GM12873 (cell line): ENCODE data around the gene FMNL2.

Experiments
- CTCF ChIP-seq: IDR thresholded peaks from 2 replicates; pipeline ENCODE4 v1.5.1; 2012; ENCODE audit warnings: low read depth, mild to moderate bottlenecking, moderate library complexity, low read length, control low read depth; ENCODE audit not compliant: insufficient read depth; ENCODE audit errors: missing control alignments

The FMNL2 gene

DNA sequence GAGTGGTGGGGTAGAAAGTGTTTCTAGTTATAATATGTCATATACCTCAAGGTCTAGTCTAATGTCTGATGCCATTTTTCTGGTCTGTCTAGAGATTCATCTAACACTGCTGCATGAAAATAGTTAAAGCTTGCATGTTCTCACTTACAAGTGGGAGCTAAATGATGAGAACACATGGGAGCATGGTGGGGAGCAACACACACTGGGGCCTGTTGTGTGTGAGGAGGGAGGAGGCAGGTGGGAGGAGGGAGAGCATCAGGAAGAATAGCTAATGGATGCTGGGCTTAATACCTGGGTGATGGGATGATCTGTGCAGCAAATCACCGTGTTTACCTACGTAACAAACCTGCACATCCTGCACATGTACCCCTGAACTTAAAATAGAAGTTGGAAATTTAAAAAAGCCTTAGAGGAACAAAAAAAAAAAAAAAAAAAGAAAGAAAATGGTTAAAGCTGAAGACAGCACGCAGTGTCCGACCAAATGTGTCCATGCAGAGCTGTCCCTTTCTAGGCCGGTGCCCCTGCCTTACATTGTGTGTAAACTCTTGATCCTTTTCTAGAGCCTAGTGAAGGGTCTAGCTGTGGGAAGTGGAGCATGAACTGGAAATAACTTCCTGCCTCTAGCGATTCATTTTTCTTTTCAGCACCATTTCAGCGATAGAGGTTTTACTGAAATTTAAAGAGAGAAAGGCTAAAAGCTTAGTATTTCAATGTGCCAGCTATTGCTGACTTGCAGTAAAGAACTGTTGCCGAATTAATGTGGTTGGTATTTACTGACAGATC, 94.0 kb downstream of the FMNL2 start:
- TF ChIP-seq CTCF, result no peak

DNA sequence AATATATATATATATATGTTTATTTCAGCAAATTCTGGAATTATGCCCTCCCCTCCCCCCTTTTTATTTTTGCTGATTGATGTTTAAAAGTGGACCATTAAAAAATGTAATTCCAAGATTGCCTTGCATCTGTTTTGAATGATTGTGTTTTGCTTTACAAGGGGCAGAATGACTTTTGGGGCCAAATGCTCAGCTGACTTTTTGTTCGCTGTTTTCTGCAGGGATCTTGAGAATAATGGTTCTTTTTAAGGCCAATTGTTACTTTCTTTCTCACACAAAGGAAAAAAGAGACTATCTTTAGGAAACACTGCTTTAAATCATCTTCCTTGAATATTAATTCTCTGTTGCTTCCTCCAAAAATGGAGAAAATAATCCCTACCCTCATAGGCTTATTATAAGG, 95.9 kb downstream of the FMNL2 start:
- no peak for TF ChIP-seq CTCF

- no peak for TF ChIP-seq CTCF
Measured at GRCh38 chr2:152431370-152432098, 96.6 kb downstream of the FMNL2 start.

GRCh38 chr2:152432206-152432653, 97.3 kb downstream of the FMNL2 start:
- TF ChIP-seq CTCF, result no peak

DNA sequence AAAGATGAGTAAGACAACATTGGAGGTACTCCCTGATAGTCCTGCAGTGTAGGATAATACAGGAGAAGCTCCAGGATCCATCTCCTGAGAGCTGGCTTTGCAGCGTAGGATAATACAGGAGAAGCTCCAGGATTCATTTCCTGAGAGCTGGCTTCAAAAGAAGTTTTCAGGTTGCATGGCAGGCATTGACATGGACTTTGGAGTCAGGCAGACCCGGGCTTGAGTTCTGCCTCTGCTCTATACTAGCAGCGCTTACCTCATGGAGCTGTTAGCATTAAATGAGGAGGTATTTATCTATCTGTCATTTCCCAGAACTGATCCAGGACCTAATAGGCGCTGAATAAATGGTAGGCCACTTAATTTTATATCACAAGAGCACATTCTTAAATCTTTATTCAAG, 97.8 kb downstream of the FMNL2 start:
- no peak for TF ChIP-seq CTCF

DNA sequence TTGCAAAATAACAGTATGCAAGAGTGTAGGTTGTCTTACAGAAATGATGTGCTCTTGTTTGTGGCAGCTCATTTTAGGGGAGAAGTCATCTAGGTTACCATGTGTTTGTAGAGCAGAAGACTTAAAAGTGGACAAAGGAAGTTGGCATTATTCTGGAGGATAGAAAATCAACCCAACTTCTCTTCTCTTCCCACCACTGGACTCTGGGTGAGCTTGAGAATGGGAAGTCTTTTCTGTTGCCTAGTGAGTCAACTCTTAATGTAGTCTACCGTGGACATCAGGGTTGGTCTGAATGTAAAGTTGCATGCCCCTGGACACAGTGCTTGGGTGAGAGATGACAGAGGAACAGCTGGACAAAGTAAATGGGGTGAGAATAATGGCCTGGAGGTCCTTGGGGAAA, 98.3 kb downstream of the FMNL2 start:
- TF ChIP-seq CTCF, result no peak

DNA sequence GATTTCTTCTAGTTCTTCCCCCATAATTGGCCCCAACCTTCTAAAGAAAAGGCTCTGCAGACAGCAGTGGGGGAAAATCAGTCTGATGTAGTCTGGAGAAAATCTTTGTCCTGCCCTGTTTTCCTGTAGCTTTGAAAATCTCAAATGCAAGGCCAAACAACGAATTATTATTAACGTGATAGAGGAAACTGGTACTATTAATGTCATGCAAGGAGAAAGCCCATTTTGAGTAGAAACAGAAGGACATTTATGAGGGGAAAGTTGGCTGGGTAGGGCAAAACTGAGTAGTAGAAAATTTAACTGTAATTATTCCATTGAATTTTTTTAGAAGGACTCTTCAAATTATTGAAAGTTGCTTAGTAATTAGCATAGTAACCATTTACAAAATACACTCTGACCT, 98.8 kb downstream of the FMNL2 start:
- TF ChIP-seq CTCF, result no peak
